ENCODE data around the gene LRRC8E. TPM values are rescaled to one million over a fixed set of nuclear protein-coding genes. Genes with fewer than 3 reads are reported as not detected.

The LRRC8E gene
- polyA plus RNA-seq (2013, experiment 1 of 2), result 0.88 TPM
- 1.0 TPM for polyA plus RNA-seq (2013, experiment 2 of 2)

DNA sequence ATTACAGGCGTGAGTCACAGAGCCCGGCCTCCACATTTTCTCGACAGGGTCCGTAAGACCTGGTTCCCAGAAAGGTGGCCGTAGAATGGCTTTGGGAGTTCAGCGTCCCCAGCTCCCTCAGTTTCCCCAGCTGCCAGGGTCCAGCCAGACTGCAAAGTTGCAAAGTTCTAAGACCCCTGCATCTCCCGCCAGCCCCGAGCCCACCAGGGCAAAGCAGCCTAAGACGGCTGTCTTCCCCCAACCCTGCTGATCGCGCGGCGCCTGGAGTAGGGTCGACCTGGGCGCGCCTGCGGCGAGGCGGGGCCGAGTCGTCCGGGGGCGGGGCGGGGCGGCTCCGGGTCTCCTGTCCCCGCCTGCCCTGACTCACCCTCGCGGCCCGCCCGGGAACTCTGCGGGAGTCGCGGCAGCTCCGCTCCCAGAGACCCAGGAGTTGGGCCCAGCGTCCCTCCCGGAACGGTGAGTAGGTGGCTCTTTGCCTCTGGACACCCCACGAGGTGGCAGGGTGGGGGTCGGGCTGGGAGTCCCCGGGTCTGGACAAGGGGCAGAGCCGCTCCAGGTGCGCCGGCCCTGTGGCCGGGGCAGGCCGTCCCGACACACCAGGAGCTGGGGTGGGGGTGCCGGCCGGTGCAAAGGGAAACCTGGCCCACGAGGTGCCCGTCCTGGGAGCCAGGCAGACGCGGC, at the start of gene LRRC8E:
Gene LRRC8E (plus strand): TSS at position 366 of the 681 bp plus-strand sequence. CDS start 7,094 bp downstream, outside the sequence.
- Histone ChIP-seq H2BK5ac (ENCODE audit: low read length) (no peak within 1 kb of the TSS), H3K4me1 (ENCODE audit: control insufficient read depth, low read depth, low read length) (no peaks in the 10 kb centered on the region), H3K27ac (ENCODE audit: low read depth, low read length) (no peak within 1 kb of the TSS), H3K36me3 (ENCODE audit: control insufficient read depth, insufficient read depth, low read length) (no peaks in the 10 kb centered on the region), H3K79me2 (ENCODE audit: control insufficient read depth, insufficient read depth, low read length) (no peaks in the 10 kb centered on the region), H3K9ac (ENCODE audit: low read length) (peak within 1 kb of the TSS; percentile 71), H3K56ac (ENCODE audit: low read length) (peak within 1 kb of the TSS; percentile 92), H3K23ac (ENCODE audit: low read length) (peak within 1 kb of the TSS; percentile 66), H2BK15ac (replicated peaks; ENCODE audit: low read depth) (no peak within 1 kb of the TSS), H3K27me3 (ENCODE audit: insufficient read depth, low read length, poor library complexity) (no peaks in the 10 kb centered on the region), H3K4me2 (ENCODE audit: low read length) (peak within 1 kb of the TSS; percentile 64), H2AK5ac (ENCODE audit: low read length) (no peak within 1 kb of the TSS), H2BK120ac (ENCODE audit: low read depth, low read length) (no peak within 1 kb of the TSS), H4K5ac (ENCODE audit: low read length) (no peak within 1 kb of the TSS), H3K79me1 (ENCODE audit: low read length) (no peaks in the 10 kb centered on the region), H3K4ac (ENCODE audit: low read depth, low read length) (no peak within 1 kb of the TSS), H3K18ac (ENCODE audit: low read length) (peak within 1 kb of the TSS; percentile 78), H4K8ac (ENCODE audit: low read depth, low read length) (no peak within 1 kb of the TSS), H3K4me3 (ENCODE audit: low read length) (peak within 1 kb of the TSS; percentile 32)
- peak; percentile 84 for DNase-seq
- WGBS (ENCODE audit: extremely low coverage, insufficient coverage, low lambda C conversion rate), result no CpG with 5 or more reads among the region's 53 CpGs

GRCh38 chr19:7839476-7839875, 48.8 kb upstream of the LRRC8E start:
- H3K9ac ChIP-seq (ENCODE audit: low read length), result no peak overlapping the region
- H2AK5ac ChIP-seq (ENCODE audit: low read length), result no peak overlapping the region
- H4K5ac ChIP-seq (ENCODE audit: low read length), result no peak overlapping the region
- no peaks in the 10 kb centered on the region for H3K27me3 ChIP-seq (ENCODE audit: insufficient read depth, low read length, poor library complexity)
- H2BK120ac ChIP-seq (ENCODE audit: low read depth, low read length), result no peak overlapping the region
- no peak overlapping the region for H3K4me3 ChIP-seq (ENCODE audit: low read length)
- H3K4ac ChIP-seq (ENCODE audit: low read depth, low read length), result no peak overlapping the region
- H3K4me1 ChIP-seq (ENCODE audit: control insufficient read depth, low read depth, low read length), result no peaks in the 10 kb centered on the region
- H3K4me2 ChIP-seq (ENCODE audit: low read length), result no peak overlapping the region
- H3K56ac ChIP-seq (ENCODE audit: low read length), result no peak overlapping the region
- DNase-seq, result no peak
- H3K23ac ChIP-seq (ENCODE audit: low read length), result no peak overlapping the region
- H3K18ac ChIP-seq (ENCODE audit: low read length), result no peak overlapping the region
- no peak overlapping the region for H4K8ac ChIP-seq (ENCODE audit: low read depth, low read length)
- no peaks in the 10 kb centered on the region for H3K79me1 ChIP-seq (ENCODE audit: low read length)
- H2BK15ac ChIP-seq (replicated peaks; ENCODE audit: low read depth), result no peak overlapping the region
- no CpG with 5 or more reads among the region's 6 CpGs for WGBS (ENCODE audit: extremely low coverage, insufficient coverage, low lambda C conversion rate)
- no peak overlapping the region for H2BK5ac ChIP-seq (ENCODE audit: low read length)
- H3K79me2 ChIP-seq (ENCODE audit: control insufficient read depth, insufficient read depth, low read length), result no peaks in the 10 kb centered on the region
- no peaks in the 10 kb centered on the region for H3K36me3 ChIP-seq (ENCODE audit: control insufficient read depth, insufficient read depth, low read length)
- no peak overlapping the region for H3K27ac ChIP-seq (ENCODE audit: low read depth, low read length)

DNA sequence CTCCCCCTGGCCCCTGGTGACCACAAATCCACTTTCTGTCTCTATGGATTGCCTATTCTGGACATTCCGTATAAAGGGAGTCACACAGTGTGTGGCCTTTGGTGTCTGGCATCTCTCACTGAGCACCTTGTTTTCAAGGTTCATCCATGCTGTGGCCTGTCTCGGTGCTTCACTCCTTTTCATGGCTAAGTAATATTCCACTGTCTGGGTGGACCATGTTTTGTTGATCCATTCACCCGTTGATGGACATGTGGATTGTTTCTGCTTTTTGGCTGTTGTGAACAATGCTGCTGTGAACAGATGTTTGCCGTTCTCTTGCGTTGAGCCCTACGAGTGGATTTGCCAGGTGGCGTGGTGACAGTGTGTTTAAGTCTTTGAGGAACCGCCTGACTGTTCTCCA, 47.7 kb upstream of the LRRC8E start:
- Histone ChIP-seq H3K4me2 (ENCODE audit: low read length) (no peak overlapping the region), H2AK5ac (ENCODE audit: low read length) (no peak overlapping the region), H3K18ac (ENCODE audit: low read length) (no peak overlapping the region), H3K9ac (ENCODE audit: low read length) (no peak overlapping the region), H2BK15ac (replicated peaks; ENCODE audit: low read depth) (no peak overlapping the region), H3K23ac (ENCODE audit: low read length) (no peak overlapping the region), H3K4ac (ENCODE audit: low read depth, low read length) (no peak overlapping the region), H2BK120ac (ENCODE audit: low read depth, low read length) (no peak overlapping the region), H3K79me2 (ENCODE audit: control insufficient read depth, insufficient read depth, low read length) (no peaks in the 10 kb centered on the region), H2BK5ac (ENCODE audit: low read length) (no peak overlapping the region), H3K27me3 (ENCODE audit: insufficient read depth, low read length, poor library complexity) (no peaks in the 10 kb centered on the region), H4K8ac (ENCODE audit: low read depth, low read length) (no peak overlapping the region), H3K4me3 (ENCODE audit: low read length) (no peak overlapping the region), H4K5ac (ENCODE audit: low read length) (no peak overlapping the region), H3K79me1 (ENCODE audit: low read length) (no peaks in the 10 kb centered on the region), H3K56ac (ENCODE audit: low read length) (no peak overlapping the region), H3K4me1 (ENCODE audit: control insufficient read depth, low read depth, low read length) (no peaks in the 10 kb centered on the region), H3K36me3 (ENCODE audit: control insufficient read depth, insufficient read depth, low read length) (no peaks in the 10 kb centered on the region), H3K27ac (ENCODE audit: low read depth, low read length) (no peak overlapping the region)
- no peak for DNase-seq
- no CpG with 5 or more reads among the region's 8 CpGs for WGBS (ENCODE audit: extremely low coverage, insufficient coverage, low lambda C conversion rate)

- H3K56ac ChIP-seq (ENCODE audit: low read length), result no peak overlapping the region
- H3K36me3 ChIP-seq (ENCODE audit: control insufficient read depth, insufficient read depth, low read length), result no peaks in the 10 kb centered on the region
- no peak overlapping the region for H2BK15ac ChIP-seq (replicated peaks; ENCODE audit: low read depth)
- no peaks in the 10 kb centered on the region for H3K79me1 ChIP-seq (ENCODE audit: low read length)
- H3K4me3 ChIP-seq (ENCODE audit: low read length), result no peak overlapping the region
- H2BK5ac ChIP-seq (ENCODE audit: low read length), result no peak overlapping the region
- no peak overlapping the region for H3K18ac ChIP-seq (ENCODE audit: low read length)
- H3K4me1 ChIP-seq (ENCODE audit: control insufficient read depth, low read depth, low read length), result no peaks in the 10 kb centered on the region
- H2AK5ac ChIP-seq (ENCODE audit: low read length), result no peak overlapping the region
- no peak overlapping the region for H3K4ac ChIP-seq (ENCODE audit: low read depth, low read length)
- H2BK120ac ChIP-seq (ENCODE audit: low read depth, low read length), result no peak overlapping the region
- no peak overlapping the region for H3K27ac ChIP-seq (ENCODE audit: low read depth, low read length)
- H4K5ac ChIP-seq (ENCODE audit: low read length), result no peak overlapping the region
- DNase-seq, result no peak
- H3K9ac ChIP-seq (ENCODE audit: low read length), result no peak overlapping the region
- 100% methylated on average over 4 of the region's 11 CpGs for WGBS (ENCODE audit: extremely low coverage, insufficient coverage, low lambda C conversion rate)
- no peaks in the 10 kb centered on the region for H3K27me3 ChIP-seq (ENCODE audit: insufficient read depth, low read length, poor library complexity)
- H3K23ac ChIP-seq (ENCODE audit: low read length), result no peak overlapping the region
- no peaks in the 10 kb centered on the region for H3K79me2 ChIP-seq (ENCODE audit: control insufficient read depth, insufficient read depth, low read length)
- H4K8ac ChIP-seq (ENCODE audit: low read depth, low read length), result no peak overlapping the region
- H3K4me2 ChIP-seq (ENCODE audit: low read length), result no peak overlapping the region
These were observed 46.3 kb upstream of the LRRC8E start for GRCh38 chr19:7841751-7842660.

DNA sequence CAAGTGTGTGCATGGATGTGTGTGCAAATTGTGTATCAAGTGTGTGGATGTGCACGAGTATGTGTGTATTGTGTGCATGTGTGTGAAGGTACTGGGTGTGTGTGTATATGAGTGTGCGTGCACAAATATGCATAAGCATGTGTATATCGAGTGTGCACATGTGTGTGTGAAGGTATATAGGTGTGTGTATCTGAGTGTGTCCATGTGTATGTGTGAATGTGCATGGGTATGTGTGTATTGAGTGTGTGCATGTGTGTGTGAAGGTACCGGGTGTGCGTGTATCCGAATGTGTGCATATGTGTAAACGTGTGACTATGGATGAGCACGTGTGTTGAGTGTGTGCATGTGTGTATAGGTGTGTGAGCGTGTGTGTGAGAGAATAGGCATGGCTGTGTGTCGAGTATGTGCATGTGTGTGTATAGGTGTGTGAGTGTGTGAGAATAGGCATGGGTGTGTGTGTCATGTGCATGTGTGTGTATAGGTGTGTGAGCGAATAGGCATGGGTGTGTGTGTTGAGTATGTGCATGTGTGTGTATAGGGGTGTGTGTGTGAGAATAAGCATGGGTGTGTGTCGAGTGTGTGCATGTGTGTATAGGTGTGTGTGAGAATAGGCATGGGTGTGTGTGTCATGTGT, 45.5 kb upstream of the LRRC8E start:
- Histone ChIP-seq H3K4me3 (ENCODE audit: low read length) (no peak overlapping the region), H2AK5ac (ENCODE audit: low read length) (no peak overlapping the region), H3K4me1 (ENCODE audit: control insufficient read depth, low read depth, low read length) (no peaks in the 10 kb centered on the region), H3K4me2 (ENCODE audit: low read length) (no peak overlapping the region), H3K79me1 (ENCODE audit: low read length) (no peaks in the 10 kb centered on the region), H3K18ac (ENCODE audit: low read length) (no peak overlapping the region), H3K56ac (ENCODE audit: low read length) (no peak overlapping the region), H3K36me3 (ENCODE audit: control insufficient read depth, insufficient read depth, low read length) (no peaks in the 10 kb centered on the region), H2BK120ac (ENCODE audit: low read depth, low read length) (no peak overlapping the region), H3K23ac (ENCODE audit: low read length) (no peak overlapping the region), H2BK15ac (replicated peaks; ENCODE audit: low read depth) (no peak overlapping the region), H4K8ac (ENCODE audit: low read depth, low read length) (no peak overlapping the region), H4K5ac (ENCODE audit: low read length) (no peak overlapping the region), H3K27ac (ENCODE audit: low read depth, low read length) (no peak overlapping the region), H2BK5ac (ENCODE audit: low read length) (no peak overlapping the region), H3K27me3 (ENCODE audit: insufficient read depth, low read length, poor library complexity) (no peaks in the 10 kb centered on the region), H3K4ac (ENCODE audit: low read depth, low read length) (no peak overlapping the region), H3K79me2 (ENCODE audit: control insufficient read depth, insufficient read depth, low read length) (no peaks in the 10 kb centered on the region), H3K9ac (ENCODE audit: low read length) (no peak overlapping the region)
- no peak for DNase-seq
- 100% methylated on average over 1 of the region's 12 CpGs for WGBS (ENCODE audit: extremely low coverage, insufficient coverage, low lambda C conversion rate)
